RPMI8226 (cell line): ENCODE data around the gene PAPSS2.
"Not testable (repeated sequence)": the region's sequence is repeated elsewhere in the genome, so short reads cannot be mapped to it uniquely, and the experiment has no call there.

Source experiments
- DNase-seq: peaks from one replicate; pipeline ENCODE4 v3.0.0-alpha.2; 2015

Gene PAPSS2

GRCh38 chr10:87643920-87644319, 15.8 kb upstream of the PAPSS2 start:
- DNase-seq = no peak

DNA sequence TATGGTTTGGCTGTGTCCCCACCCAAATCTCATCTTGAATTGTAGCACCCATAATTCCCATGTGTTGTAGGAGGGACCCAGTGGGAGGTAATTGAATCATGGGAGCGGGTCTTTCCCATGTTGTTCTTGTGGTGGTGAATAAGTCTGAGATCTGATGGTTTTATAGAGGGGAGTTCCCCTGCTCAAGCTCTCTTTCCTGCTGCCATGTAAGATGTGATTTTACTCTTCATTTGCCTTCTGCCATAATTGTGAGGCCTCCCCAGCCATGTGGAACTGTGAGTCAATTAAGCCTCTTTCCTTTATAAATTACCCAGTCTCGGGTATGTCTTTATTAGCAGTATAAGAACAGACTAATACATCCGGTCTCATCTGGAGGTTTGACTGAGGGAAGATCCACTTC, 15.2 kb upstream of the PAPSS2 start:
- DNase-seq = not testable (repeated sequence)

GRCh38 chr10:87646192-87646909, 13.3 kb upstream of the PAPSS2 start:
- DNase-seq = no peak

DNA sequence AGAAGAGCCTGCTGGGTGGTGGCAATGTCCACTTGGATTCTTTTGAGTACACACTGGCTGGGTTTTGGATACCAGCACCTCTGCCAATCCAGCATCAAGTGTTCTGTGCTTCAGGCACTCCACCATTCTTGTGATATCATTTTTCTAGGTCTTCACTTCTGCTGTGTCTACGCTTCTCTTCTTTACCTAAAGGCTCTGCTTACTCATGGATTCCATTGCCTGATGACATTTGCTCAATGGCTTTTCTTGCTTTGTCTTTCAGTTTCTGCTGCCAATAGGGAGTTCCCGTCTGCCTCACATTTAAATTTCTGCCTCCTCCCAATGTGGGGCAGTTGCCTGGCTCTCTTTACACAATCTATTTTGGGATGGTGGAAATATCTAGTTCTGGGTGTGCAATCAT, 12.7 kb upstream of the PAPSS2 start:
- peak; percentile 10 for DNase-seq

DNA sequence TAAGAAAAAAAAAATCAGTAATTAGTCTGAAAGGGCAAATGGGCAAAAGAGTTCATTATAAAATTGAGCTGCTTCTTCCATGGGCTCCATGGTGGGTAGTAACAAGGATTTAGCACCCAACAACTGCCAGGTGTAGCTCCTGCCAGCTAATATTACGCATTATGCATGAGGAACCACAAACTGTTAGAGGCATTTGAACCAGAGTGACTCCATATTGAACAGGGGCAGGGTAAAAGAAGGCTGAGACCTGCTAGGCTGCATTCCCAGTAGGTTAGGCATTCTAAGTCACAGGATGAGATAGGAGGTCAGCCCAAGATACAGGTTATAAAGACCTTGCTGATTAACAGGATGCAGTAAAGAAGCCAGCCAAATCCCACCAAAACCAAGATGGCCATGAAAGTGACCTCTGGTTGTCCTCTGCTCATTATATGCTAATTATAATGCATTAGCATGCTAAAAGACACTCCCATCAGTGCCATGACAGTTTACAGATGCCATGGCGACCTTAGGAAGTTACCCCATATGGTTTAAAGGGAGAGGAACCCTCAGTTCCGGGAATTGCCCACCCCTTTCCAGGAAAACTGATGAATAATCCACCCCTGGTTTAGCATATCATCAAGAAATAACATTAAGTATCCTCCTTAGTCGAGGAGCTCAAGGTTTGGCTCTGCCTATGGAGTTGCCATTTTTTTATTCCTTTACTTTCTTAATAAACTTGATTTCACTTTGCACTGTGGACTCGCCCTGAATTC, 8.7 kb upstream of the PAPSS2 start:
- no peak for DNase-seq

DNA sequence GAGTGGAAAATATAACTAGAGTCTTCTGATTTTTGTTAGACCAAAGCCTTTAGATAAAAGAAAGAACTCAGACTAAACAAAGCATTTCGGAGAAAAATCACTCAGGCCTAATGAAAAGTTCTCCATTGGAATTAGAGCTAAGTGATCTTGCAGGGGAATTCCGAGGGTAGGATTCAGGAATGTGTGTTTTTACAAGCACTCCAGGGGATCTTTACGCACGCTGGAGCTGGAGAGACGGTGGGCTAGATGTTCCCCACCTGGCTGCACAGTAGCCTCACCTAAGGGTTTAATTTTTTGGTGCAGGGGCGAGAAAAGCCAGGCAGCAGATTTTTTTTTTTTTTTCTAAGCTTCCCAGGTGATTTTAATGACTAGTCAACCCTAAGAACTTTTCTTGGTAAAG, 7.9 kb upstream of the PAPSS2 start:
- no peak for DNase-seq

GRCh38 chr10:87652261-87652660, 7.4 kb upstream of the PAPSS2 start:
- DNase-seq = no peak

- DNase-seq = no peak
These were observed 5.5 kb upstream of the PAPSS2 start for GRCh38 chr10:87654212-87654611.

DNA sequence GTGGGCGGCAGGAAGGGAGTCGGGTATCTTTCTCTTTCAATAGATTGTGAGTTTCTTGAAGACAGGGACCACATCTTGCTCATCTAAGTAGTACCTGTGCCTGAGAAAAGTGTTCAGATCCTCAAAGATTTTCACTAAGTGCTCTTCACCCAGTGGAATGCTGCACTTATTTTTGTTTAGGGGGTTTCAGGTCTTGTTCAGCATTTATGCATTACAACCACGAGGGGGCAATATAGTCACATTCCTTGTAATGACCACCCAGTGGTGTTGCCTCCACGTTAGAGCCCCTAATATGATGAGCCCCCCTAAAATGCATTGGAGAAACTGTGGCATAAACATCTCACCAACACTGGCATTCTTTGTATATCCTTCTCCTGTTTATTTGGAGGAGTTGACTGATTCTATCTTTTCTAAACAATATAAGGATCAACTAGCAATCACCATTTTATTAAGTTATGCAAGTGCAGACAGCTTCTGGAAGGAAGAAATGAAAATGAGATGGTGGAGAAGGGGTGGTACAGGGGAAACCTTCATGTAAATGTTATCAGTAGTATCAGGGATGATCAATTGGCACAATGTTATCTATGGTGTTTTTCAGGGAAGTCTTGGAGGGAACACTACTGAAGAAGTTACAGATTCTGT, 3.1 kb upstream of the PAPSS2 start:
- DNase-seq = peak; percentile 34

DNA sequence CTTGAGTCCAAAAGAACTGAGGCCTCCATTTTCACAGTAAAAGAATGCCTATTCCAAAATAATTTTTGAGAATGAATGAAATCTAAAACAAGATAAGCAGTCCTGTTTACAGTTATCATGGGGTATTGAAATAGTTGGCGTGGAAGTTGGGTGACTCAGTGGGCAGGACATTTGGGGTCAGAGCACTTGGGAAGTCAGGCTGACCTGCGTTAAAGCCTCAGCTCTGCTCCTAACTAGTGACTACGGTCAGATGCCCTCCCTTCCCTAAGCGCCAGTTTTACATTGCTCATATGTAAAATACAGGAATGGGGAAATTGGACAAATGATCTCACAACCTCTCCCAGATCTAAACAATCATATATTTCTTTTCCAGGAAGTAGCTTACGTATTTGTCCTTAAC, 2.3 kb upstream of the PAPSS2 start:
- no peak for DNase-seq

- no peak for DNase-seq
These were observed 1.3 kb upstream of the PAPSS2 start for GRCh38 chr10:87658321-87658795.

GRCh38 chr10:87658858-87659555, 671 bp upstream of the PAPSS2 start:
- DNase-seq = no peak

- DNase-seq = peak; percentile 11
These were observed 931 bp downstream of the PAPSS2 start for GRCh38 chr10:87660484-87661133.

GRCh38 chr10:87661861-87662785, 2.4 kb downstream of the PAPSS2 start:
- no peak for DNase-seq

GRCh38 chr10:87664276-87664701, 4.6 kb downstream of the PAPSS2 start:
- DNase-seq = no peak

- no peak for DNase-seq
These were observed 7.8 kb downstream of the PAPSS2 start for GRCh38 chr10:87667493-87667892.

GRCh38 chr10:87668324-87669074, 8.8 kb downstream of the PAPSS2 start:
- no peak for DNase-seq

DNA sequence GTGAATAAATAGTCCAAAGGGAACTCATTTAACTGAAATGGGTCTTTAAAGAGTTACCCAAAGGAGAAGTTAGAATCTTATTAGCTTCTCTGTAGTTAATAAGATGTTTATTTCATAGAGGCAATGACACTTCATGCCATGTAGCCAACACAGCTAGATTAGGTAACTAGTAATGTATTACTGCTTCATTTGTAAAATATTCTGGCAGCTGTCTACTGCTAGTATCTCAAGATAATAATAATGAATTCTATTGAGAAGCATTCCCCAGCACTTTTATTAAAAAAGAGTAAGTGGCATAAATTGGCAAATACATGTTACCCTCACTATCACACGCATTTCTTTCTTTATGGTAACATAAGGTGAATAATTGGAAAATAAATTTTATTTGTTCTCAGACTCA, 10.1 kb downstream of the PAPSS2 start:
- no peak for DNase-seq

GRCh38 chr10:87670586-87670985, 10.9 kb downstream of the PAPSS2 start:
- DNase-seq = no peak

- DNase-seq = no peak
These were observed 11.6 kb downstream of the PAPSS2 start for GRCh38 chr10:87671139-87671815.
